GM12878 (cell line): ENCODE data around the gene GLT6D1. TPM values are rescaled to one million over a fixed set of nuclear protein-coding genes. Genes with fewer than 3 reads are reported as not detected.

Source experiments
- ATAC-seq: fragments of 200-7000 bp; cut with Tn5 transposase; 3 replicates; pipeline ENCODE4 v1.9.1; 2020; ENCODE audit warnings: mild to moderate bottlenecking, moderate library complexity
- BruUV-seq: library from RNA; stranded (reverse); fragments of 400-500 nt; replicated peaks from 2 replicates; lab custom pipeline; 2021; lab: Mats Ljungman, UMichigan
- CTCF ChIA-PET: fragments of 300-600 bp; sonication (Branson Sonifier 250); formaldehyde crosslinking; extraction: SDS; loops from one replicate; lab custom pipeline; 2021; ENCODE audit warnings: inconsistent platforms; lab: Yijun Ruan, JAX
- POLR2A ChIA-PET: fragments of 350-600 bp; formaldehyde crosslinking; extraction: SDS; loops from one replicate; lab custom pipeline; 2021; ENCODE audit warnings: inconsistent platforms; lab: Charles Lee
- RAD21 ChIA-PET: fragments of 300-600 bp; sonication (Branson Sonifier 250); formaldehyde crosslinking; loops from one replicate; lab custom pipeline; 2023; ENCODE audit warnings: antibody characterized with exemption; ENCODE audit not compliant: unreplicated experiment; lab: Charles Lee
- SMC1A ChIA-PET: fragments of 300-600 bp; sonication (Branson Sonifier 250); formaldehyde crosslinking; loops from one replicate; lab custom pipeline; 2023; ENCODE audit not compliant: unreplicated experiment, uncharacterized antibody; lab: Charles Lee
- DNase-seq: peaks from one replicate; pipeline ENCODE4 v3.0.0-alpha.2; 2011; ENCODE audit warnings: low read depth, low spot score
- FAIRE-seq: peaks from 3 replicates; lab custom pipeline; 2011; peaks lifted over from hg19 to GRCh38; lab: Jason Lieb, UNC
- H2AFZ ChIP-seq: 2 replicates; pipeline ENCODE4 v1.6.0; 2011; ENCODE audit warnings: low read depth, low read length, control low read depth; ENCODE audit not compliant: control insufficient read depth
- H3K27ac ChIP-seq: 2 replicates; pipeline ENCODE4 v1.5.1; 2011; ENCODE audit warnings: control low read depth; ENCODE audit not compliant: control insufficient read depth, insufficient read depth
- H3K27me3 ChIP-seq, 2 experiments: replicated peaks in 1 of 2; 2 replicates each; pipeline versions ENCODE4 v1.6.0 to v1.6.1; 2011; ENCODE audit warnings: low read length in 1 of 2; ENCODE audit not compliant: control insufficient read depth in 2 of 2, insufficient read depth in 2 of 2
- H3K36me3 ChIP-seq, 2 experiments: 2 replicates each; pipeline ENCODE4 v1.5.1; 2011; ENCODE audit warnings: low read length in 1 of 2; ENCODE audit not compliant: control insufficient read depth in 2 of 2, insufficient read depth in 2 of 2
- H3K4me1 ChIP-seq: 2 replicates; pipeline ENCODE4 v1.6.1; 2011; ENCODE audit warnings: mild to moderate bottlenecking, low read length, moderate library complexity, mixed read lengths; ENCODE audit not compliant: control insufficient read depth, insufficient read depth
- H3K4me2 ChIP-seq: 2 replicates; pipeline ENCODE4 v1.6.0; 2011; ENCODE audit warnings: control low read depth; ENCODE audit not compliant: control insufficient read depth, insufficient read depth
- H3K4me3 ChIP-seq: fragments of 200-600 bp; sonication (generic); 2 replicates; pipeline ENCODE4 v1.5.1; 2016
- H3K79me2 ChIP-seq: 2 replicates; pipeline ENCODE4 v1.6.0; 2011; ENCODE audit warnings: low read length; ENCODE audit not compliant: control insufficient read depth, insufficient read depth
- H3K9ac ChIP-seq: 2 replicates; pipeline ENCODE4 v1.8.0; 2011; ENCODE audit warnings: low read length, control low read depth, mixed read lengths; ENCODE audit not compliant: control insufficient read depth, insufficient read depth
- H3K9me3 ChIP-seq: replicated peaks from 3 replicates; pipeline ENCODE4 v1.5.1; 2011; ENCODE audit warnings: mild to moderate bottlenecking, low read length; ENCODE audit not compliant: control insufficient read depth, insufficient read depth
- H4K20me1 ChIP-seq: 2 replicates; pipeline ENCODE4 v1.6.0; 2011; ENCODE audit not compliant: control insufficient read depth, insufficient read depth
- CHD1 ChIP-seq: IDR thresholded peaks from 2 replicates; pipeline ENCODE4 v1.6.1; 2012; ENCODE audit warnings: low read depth, low read length, improper control_type of control experiment
- CREB1 ChIP-seq: IDR thresholded peaks from 2 replicates; pipeline ENCODE4 v1.6.1; 2012; ENCODE audit warnings: low read depth, mild to moderate bottlenecking, inconsistent platforms
- EED ChIP-seq: sonication (generic); IDR thresholded peaks from 2 replicates; pipeline ENCODE4 v1.6.1; 2016; ENCODE audit warnings: antibody characterized with exemption, low read depth
- EGR1 ChIP-seq, 2 experiments: IDR thresholded peaks; 1 replicate in 1 of 2; 2 replicates in 1 of 2; pipeline ENCODE4 v1.6.1; 2011 to 2012; ENCODE audit warnings: low read depth in 2 of 2, low read length in 2 of 2, borderline replicate concordance in 1 of 2, mild to moderate bottlenecking in 1 of 2, moderate library complexity in 1 of 2
- FOS ChIP-seq: IDR thresholded peaks from 3 replicates; pipeline ENCODE4 v1.6.1; 2011; ENCODE audit warnings: borderline replicate concordance; ENCODE audit not compliant: insufficient read length; ENCODE audit errors: extremely low read depth
- GABPA ChIP-seq: IDR thresholded peaks from 2 replicates; pipeline ENCODE4 v1.6.1; 2014; ENCODE audit warnings: antibody characterized with exemption, low read depth, mild to moderate bottlenecking, inconsistent platforms
- HCFC1 ChIP-seq: fragments of 150-350 bp; IDR thresholded peaks from 2 replicates; pipeline ENCODE4 v1.6.1; 2014; ENCODE audit warnings: low read length
- NFYA ChIP-seq: IDR thresholded peaks from 2 replicates; pipeline ENCODE4 v1.6.1; 2011; ENCODE audit warnings: low read depth, mild to moderate bottlenecking, low read length, improper control_type of control experiment, borderline replicate concordance
- PML ChIP-seq: IDR thresholded peaks from 2 replicates; pipeline ENCODE4 v1.6.1; 2012; ENCODE audit warnings: low read length, inconsistent platforms
- POLR2A ChIP-seq: IDR thresholded peaks from 2 replicates; pipeline ENCODE4 v1.6.1; 2011; ENCODE audit warnings: low read depth, mild to moderate bottlenecking, low read length
- POLR2AphosphoS5 ChIP-seq: IDR thresholded peaks from 2 replicates; pipeline ENCODE4 v1.6.1; 2011; ENCODE audit warnings: mild to moderate bottlenecking, low read length, inconsistent platforms
- SMC3 ChIP-seq: IDR thresholded peaks from 2 replicates; pipeline ENCODE4 v1.6.1; 2011; ENCODE audit warnings: low read length, improper control_type of control experiment, borderline replicate concordance
- TAF1 ChIP-seq: IDR thresholded peaks from 2 replicates; pipeline ENCODE4 v1.6.1; 2011; ENCODE audit warnings: mild to moderate bottlenecking, low read depth, low read length, borderline replicate concordance
- YBX1 ChIP-seq: fragments of 450-650 bp; IDR thresholded peaks from 2 replicates; pipeline ENCODE4 v1.6.1; 2016; ENCODE audit warnings: antibody characterized with exemption
- ZNF274 ChIP-seq: IDR thresholded peaks from one replicate; pipeline ENCODE4 v1.8.0; 2011; ENCODE audit not compliant: insufficient read length, insufficient read depth
- WGBS: methylation state at CpG from one replicate; pipeline ENCODE4 v1.1.6; 2016; ENCODE audit warnings: low lambda C conversion rate; ENCODE audit not compliant: insufficient replicate concordance, insufficient coverage; ENCODE audit errors: missing lambda C conversion rate; 5-methylcytosine and 5-hydroxymethylcytosine counted together
- in situ Hi-C: fragments of 300-500 bp; cut with MboI; formaldehyde crosslinking; loops from 9 replicates; pipeline ENCODE4 v1.14.3; 2018; ENCODE audit warnings: mixed read lengths
- intact Hi-C: fragments of 100-400 bp; cut with micrococcal nuclease; formaldehyde crosslinking; loops from one replicate; pipeline ENCODE4 v1.14.2; 2022; ENCODE audit not compliant: unreplicated experiment
- polyA plus RNA-seq, 11 experiments: library from polyadenylated mRNA; depleted of rRNA in 4 of 11; unstranded in 6 of 11; stranded (reverse) in 5 of 11; fragments of >200 nt; fragmentation: Nextera tagmentation in 4 of 11; fragmentation: Illumina TruSeq in 1 of 11; extraction: Ambion mirVana in 4 of 11; extraction: Trizol in 1 of 11; gene quantifications; 1 replicate in 1 of 11; 2 replicates in 10 of 11; pipeline versions ENCODE4 v1.2.1 to v1.2.3, GENCODE V29; 2011 to 2016; ENCODE audit warnings: inconsistent platforms in 2 of 11, missing spikeins in 2 of 11, low read depth in 1 of 11
- total RNA-seq, 4 experiments: library from RNA; depleted of rRNA in 3 of 4; stranded (reverse); fragments of >200 nt in 3 of 4; fragmentation: Illumina TruSeq in 1 of 4; extraction: Trizol in 1 of 4; gene quantifications; 2 replicates each; pipeline versions ENCODE4 v1.2.1 to v1.2.3, GENCODE V29; 2013 to 2021
- TF ChIP-seq, protein P1 (sequence below): fragments of 450-650 bp; IDR thresholded peaks from 2 replicates; pipeline ENCODE4 v1.6.1; 2016; ENCODE audit warnings: mild to moderate bottlenecking
- TF ChIP-seq, protein P2 (sequence below): fragments of 450-650 bp; IDR thresholded peaks from 2 replicates; pipeline ENCODE4 v1.6.1; 2016; ENCODE audit warnings: mild to moderate bottlenecking, moderate library complexity, borderline replicate concordance
- TF ChIP-seq, protein P3 (sequence below): IDR thresholded peaks from 2 replicates; pipeline ENCODE4 v1.6.1; 2011; ENCODE audit warnings: low read depth, mild to moderate bottlenecking, low read length, moderate library complexity, borderline replicate concordance; ENCODE audit errors: extremely low read depth

GLT6D1 gene
- total and polyA plus RNA-seq, 10 of the 15 experiments (the other 5 are each of a cell fraction or from before 2014, with no cell fraction given): not detected

DNA sequence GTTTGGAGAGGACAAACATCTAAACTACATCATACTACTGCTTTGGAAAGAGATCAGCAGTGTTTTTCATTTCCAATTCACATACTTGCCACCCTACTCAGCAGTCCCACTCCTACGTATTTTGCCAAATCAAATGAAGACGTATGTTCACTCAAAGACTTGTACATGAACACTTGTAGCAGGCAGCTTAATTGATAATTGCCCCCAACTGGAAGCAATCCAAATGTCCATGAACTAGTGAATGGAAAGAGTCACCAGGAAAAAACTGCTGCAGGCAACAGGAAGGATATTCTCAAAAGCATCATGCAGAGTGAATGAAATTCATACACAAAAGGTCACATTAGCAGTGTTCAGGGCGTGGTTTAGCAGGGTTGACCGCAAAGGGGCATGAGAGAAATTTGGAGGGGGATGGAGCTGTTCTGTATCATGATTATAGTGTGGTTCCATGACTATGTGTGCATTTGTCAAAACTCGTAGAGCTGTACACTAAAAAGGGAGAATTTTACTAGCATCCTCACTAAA, 39.0 kb downstream of the GLT6D1 start:
- POLR2A ChIA-PET: no interaction called here
- WGBS: 11% methylated on average over 5 of the region's 5 CpGs
- TF ChIP-seq, protein P1, sequence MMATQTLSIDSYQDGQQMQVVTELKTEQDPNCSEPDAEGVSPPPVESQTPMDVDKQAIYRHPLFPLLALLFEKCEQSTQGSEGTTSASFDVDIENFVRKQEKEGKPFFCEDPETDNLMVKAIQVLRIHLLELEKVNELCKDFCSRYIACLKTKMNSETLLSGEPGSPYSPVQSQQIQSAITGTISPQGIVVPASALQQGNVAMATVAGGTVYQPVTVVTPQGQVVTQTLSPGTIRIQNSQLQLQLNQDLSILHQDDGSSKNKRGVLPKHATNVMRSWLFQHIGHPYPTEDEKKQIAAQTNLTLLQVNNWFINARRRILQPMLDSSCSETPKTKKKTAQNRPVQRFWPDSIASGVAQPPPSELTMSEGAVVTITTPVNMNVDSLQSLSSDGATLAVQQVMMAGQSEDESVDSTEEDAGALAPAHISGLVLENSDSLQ: no peak
- no peak for TF ChIP-seq GABPA
- no peak for TF ChIP-seq PML
- TF ChIP-seq SMC3: no peak
- no peak for TF ChIP-seq YBX1
- no peak for TF ChIP-seq CHD1
- no peak for TF ChIP-seq FOS
- no peak for TF ChIP-seq ZNF274
- no peak for TF ChIP-seq POLR2A
- TF ChIP-seq, protein P2, sequence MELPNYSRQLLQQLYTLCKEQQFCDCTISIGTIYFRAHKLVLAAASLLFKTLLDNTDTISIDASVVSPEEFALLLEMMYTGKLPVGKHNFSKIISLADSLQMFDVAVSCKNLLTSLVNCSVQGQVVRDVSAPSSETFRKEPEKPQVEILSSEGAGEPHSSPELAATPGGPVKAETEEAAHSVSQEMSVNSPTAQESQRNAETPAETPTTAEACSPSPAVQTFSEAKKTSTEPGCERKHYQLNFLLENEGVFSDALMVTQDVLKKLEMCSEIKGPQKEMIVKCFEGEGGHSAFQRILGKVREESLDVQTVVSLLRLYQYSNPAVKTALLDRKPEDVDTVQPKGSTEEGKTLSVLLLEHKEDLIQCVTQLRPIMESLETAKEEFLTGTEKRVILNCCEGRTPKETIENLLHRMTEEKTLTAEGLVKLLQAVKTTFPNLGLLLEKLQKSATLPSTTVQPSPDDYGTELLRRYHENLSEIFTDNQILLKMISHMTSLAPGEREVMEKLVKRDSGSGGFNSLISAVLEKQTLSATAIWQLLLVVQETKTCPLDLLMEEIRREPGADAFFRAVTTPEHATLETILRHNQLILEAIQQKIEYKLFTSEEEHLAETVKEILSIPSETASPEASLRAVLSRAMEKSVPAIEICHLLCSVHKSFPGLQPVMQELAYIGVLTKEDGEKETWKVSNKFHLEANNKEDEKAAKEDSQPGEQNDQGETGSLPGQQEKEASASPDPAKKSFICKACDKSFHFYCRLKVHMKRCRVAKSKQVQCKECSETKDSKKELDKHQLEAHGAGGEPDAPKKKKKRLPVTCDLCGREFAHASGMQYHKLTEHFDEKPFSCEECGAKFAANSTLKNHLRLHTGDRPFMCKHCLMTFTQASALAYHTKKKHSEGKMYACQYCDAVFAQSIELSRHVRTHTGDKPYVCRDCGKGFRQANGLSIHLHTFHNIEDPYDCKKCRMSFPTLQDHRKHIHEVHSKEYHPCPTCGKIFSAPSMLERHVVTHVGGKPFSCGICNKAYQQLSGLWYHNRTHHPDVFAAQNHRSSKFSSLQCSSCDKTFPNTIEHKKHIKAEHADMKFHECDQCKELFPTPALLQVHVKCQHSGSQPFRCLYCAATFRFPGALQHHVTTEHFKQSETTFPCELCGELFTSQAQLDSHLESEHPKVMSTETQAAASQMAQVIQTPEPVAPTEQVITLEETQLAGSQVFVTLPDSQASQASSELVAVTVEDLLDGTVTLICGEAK: no peak
- TF ChIP-seq, protein P3, sequence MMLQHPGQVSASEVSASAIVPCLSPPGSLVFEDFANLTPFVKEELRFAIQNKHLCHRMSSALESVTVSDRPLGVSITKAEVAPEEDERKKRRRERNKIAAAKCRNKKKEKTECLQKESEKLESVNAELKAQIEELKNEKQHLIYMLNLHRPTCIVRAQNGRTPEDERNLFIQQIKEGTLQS: no peak
- no peak for TF ChIP-seq CREB1
- no peak for TF ChIP-seq POLR2AphosphoS5
- TF ChIP-seq EGR1 (IDR thresholded peaks at IDR 0.05; ENCODE audit: borderline replicate concordance in 1 of 2, low read depth in 2 of 2, low read length in 2 of 2): no peak
- TF ChIP-seq EED: no peak
- TF ChIP-seq HCFC1: no peak
- TF ChIP-seq NFYA: no peak
- TF ChIP-seq TAF1: no peak
- TF ChIP-seq, all 136 proteins: peak for 0
- DNase-seq (no peak), ATAC-seq (no peak), FAIRE-seq (no peak)
- no peaks in the 10 kb centered on the region for H4K20me1 ChIP-seq
- ChIA-PET CTCF (interaction anchor here (0.6 to 0.7 kb wide), 2 partner anchors 9 to 1000 kb away, joined by 3 to 4 read pairs; no protein-coding TSS in a partner anchor), RAD21 (no interaction called here), SMC1A (no interaction called here)
- H3K4me3 ChIP-seq: no peak overlapping the region
- no peaks in the 10 kb centered on the region for H3K36me3 ChIP-seq
- H2AFZ ChIP-seq: no peak overlapping the region
- no peaks in the 10 kb centered on the region for H3K9me3 ChIP-seq
- H3K27ac ChIP-seq: no peak overlapping the region
- in situ Hi-C loops (no loop called here), intact Hi-C loops (loop anchor here (10.0 kb wide), 1 partner anchor 524 kb away; no protein-coding TSS in a partner anchor)
- H3K9ac ChIP-seq: no peak overlapping the region
- H3K79me2 ChIP-seq: no peaks in the 10 kb centered on the region
- no peak overlapping the region for H3K4me2 ChIP-seq
- H3K4me1 ChIP-seq: no peaks in the 10 kb centered on the region
- BruUV-seq: no TSS peak
- H3K27me3 ChIP-seq: no peaks in the 10 kb centered on the region; a peak in 1 of 4 replicates
